HG03442 (cell line): ENCODE measurements around the gene ATP8A1.
"Not testable (repeated sequence)": the region's sequence is repeated elsewhere in the genome, so short reads cannot be mapped to it uniquely, and the experiment has no call there.

Source experiments
- ATAC-seq: cut with Tn5 transposase; IDR thresholded peaks from one replicate; pipeline ENCODE4 v1.9.1; 2021; ENCODE audit warnings: mild to moderate bottlenecking, moderate library complexity; ENCODE audit not compliant: unreplicated experiment

ATP8A1 gene

GRCh38 chr4:42515156-42515884 is 141.6 kb downstream of the ATP8A1 start:
- peak; percentile 39 for ATAC-seq

GRCh38 chr4:42513748-42514492 is 143.0 kb downstream of the ATP8A1 start:
- no peak for ATAC-seq

GRCh38 chr4:42512226-42512625 is 144.7 kb downstream of the ATP8A1 start:
- ATAC-seq, result no peak

- no peak for ATAC-seq
Observed at GRCh38 chr4:42510225-42510624, 146.7 kb downstream of the ATP8A1 start.

GRCh38 chr4:42501624-42502401 is 155.1 kb downstream of the ATP8A1 start:
- ATAC-seq, result no peak

GRCh38 chr4:42498040-42498439 is 158.9 kb downstream of the ATP8A1 start:
- no peak for ATAC-seq

- no peak for ATAC-seq
Observed at GRCh38 chr4:42497142-42497910, 159.6 kb downstream of the ATP8A1 start.

- ATAC-seq, result no peak
Observed at GRCh38 chr4:42492962-42493361, 163.9 kb downstream of the ATP8A1 start.

GRCh38 chr4:42490015-42490414 is 166.9 kb downstream of the ATP8A1 start:
- no peak for ATAC-seq

- ATAC-seq, result peak; percentile 69
Observed at GRCh38 chr4:42489095-42489494, 167.8 kb downstream of the ATP8A1 start.

- no peak for ATAC-seq
Observed at GRCh38 chr4:42488554-42488953, 168.4 kb downstream of the ATP8A1 start.

GRCh38 chr4:42488114-42488513 is 168.8 kb downstream of the ATP8A1 start:
- peak; percentile 82 for ATAC-seq

- no peak for ATAC-seq
Observed at GRCh38 chr4:42487230-42487629, 169.7 kb downstream of the ATP8A1 start.

- ATAC-seq, result not testable (repeated sequence)
Observed at GRCh38 chr4:42486156-42486555, 170.7 kb downstream of the ATP8A1 start.

GRCh38 chr4:42484630-42485029 is 172.3 kb downstream of the ATP8A1 start:
- no peak for ATAC-seq

- ATAC-seq, result no peak
Observed at GRCh38 chr4:42483426-42484379, 173.2 kb downstream of the ATP8A1 start.

GRCh38 chr4:42482516-42483327 is 174.2 kb downstream of the ATP8A1 start:
- no peak for ATAC-seq

- ATAC-seq, result no peak
Observed at GRCh38 chr4:42480717-42481116, 176.2 kb downstream of the ATP8A1 start.

GRCh38 chr4:42480281-42480680 is 176.6 kb downstream of the ATP8A1 start:
- no peak for ATAC-seq
